HepG2 (cell line): ENCODE results near the gene NOTCH4. TPM values are rescaled to one million over a fixed set of nuclear protein-coding genes. Genes with fewer than 3 reads are reported as not detected.

Source experiments
- ATAD3A ChIP-seq: sonication (generic); formaldehyde crosslinking; IDR thresholded peaks from 2 replicates; pipeline ENCODE4 v1.4.0; 2020; ENCODE audit warnings: missing genetic modification reagents
- FOXO4 ChIP-seq: sonication (generic); formaldehyde crosslinking; conservative IDR thresholded peaks from 2 replicates; pipeline ENCODE4 v1.8.1; 2023; ENCODE audit warnings: missing genetic modification reagents
- KMT2A ChIP-seq: sonication (generic); formaldehyde crosslinking; IDR thresholded peaks from 2 replicates; pipeline ENCODE4 v1.4.0; 2020; ENCODE audit warnings: missing genetic modification reagents
- NPAS2 ChIP-seq: sonication (generic); formaldehyde crosslinking; IDR thresholded peaks from 2 replicates; pipeline ENCODE4 v1.8.0; 2022; ENCODE audit warnings: mild to moderate bottlenecking, missing genetic modification reagents, borderline replicate concordance
- REPIN1 ChIP-seq: sonication (generic); formaldehyde crosslinking; IDR thresholded peaks from 2 replicates; pipeline ENCODE4 v1.8.0; 2022; ENCODE audit warnings: missing genetic modification reagents, low read depth, mild to moderate bottlenecking, borderline replicate concordance
- SMAD9 ChIP-seq: sonication (generic); formaldehyde crosslinking; IDR thresholded peaks from 2 replicates; pipeline ENCODE4 v1.5.1; 2020; ENCODE audit warnings: mild to moderate bottlenecking, missing genetic modification reagents
- TAF1 ChIP-seq: sonication (generic); formaldehyde crosslinking; IDR thresholded peaks from 2 replicates; pipeline ENCODE4 v1.4.0; 2020; ENCODE audit warnings: missing genetic modification reagents
- TRAFD1 ChIP-seq: sonication (generic); formaldehyde crosslinking; IDR thresholded peaks from 2 replicates; pipeline ENCODE4 v1.5.1; 2020; ENCODE audit warnings: missing genetic modification reagents, mild to moderate bottlenecking, borderline replicate concordance
- ZGPAT ChIP-seq: IDR thresholded peaks from 2 replicates; pipeline ENCODE4 v1.6.1; 2016; ENCODE audit warnings: mild to moderate bottlenecking
- ZKSCAN5 ChIP-seq: sonication (generic); formaldehyde crosslinking; IDR thresholded peaks from 2 replicates; pipeline ENCODE4 v1.5.1; 2020; ENCODE audit warnings: mild to moderate bottlenecking, missing genetic modification reagents
- ZNF124 ChIP-seq: sonication (generic); formaldehyde crosslinking; IDR thresholded peaks from 2 replicates; pipeline ENCODE4 v1.4.0; 2020; ENCODE audit warnings: missing genetic modification reagents
- ZNF431 ChIP-seq: sonication (generic); formaldehyde crosslinking; IDR thresholded peaks from 2 replicates; pipeline ENCODE4 v1.9.0; 2022; ENCODE audit warnings: missing genetic modification reagents, low read depth, mild to moderate bottlenecking, borderline replicate concordance
- polyA plus RNA-seq, 8 experiments: library from polyadenylated mRNA; depleted of rRNA in 3 of 8; stranded (reverse) in 7 of 8; unstranded in 1 of 8; fragments of >200 nt; fragmentation: Illumina TruSeq in 4 of 8; extraction: Trizol in 4 of 8; gene quantifications; 2 replicates each; pipeline versions ENCODE4 v1.2.1 to v1.2.3, GENCODE V29; 2011 to 2016; ENCODE audit warnings: low read depth in 4 of 8, missing spikeins in 1 of 8, mixed read lengths in 1 of 8; ENCODE audit not compliant: insufficient read depth in 1 of 8
- total RNA-seq, 5 experiments: library from RNA; depleted of rRNA; stranded (reverse); fragments of >200 nt; fragmentation: Illumina TruSeq; extraction: Trizol; gene quantifications; 2 replicates each; pipeline ENCODE4 v1.2.3, GENCODE V29; 2016; ENCODE audit warnings: low read depth in 1 of 5

Gene NOTCH4
- total and polyA plus RNA-seq, 2 of the 13 experiments (the other 11 are each of a cell fraction or from before 2014, with no cell fraction given), result 0.51 to 0.83 TPM

DNA sequence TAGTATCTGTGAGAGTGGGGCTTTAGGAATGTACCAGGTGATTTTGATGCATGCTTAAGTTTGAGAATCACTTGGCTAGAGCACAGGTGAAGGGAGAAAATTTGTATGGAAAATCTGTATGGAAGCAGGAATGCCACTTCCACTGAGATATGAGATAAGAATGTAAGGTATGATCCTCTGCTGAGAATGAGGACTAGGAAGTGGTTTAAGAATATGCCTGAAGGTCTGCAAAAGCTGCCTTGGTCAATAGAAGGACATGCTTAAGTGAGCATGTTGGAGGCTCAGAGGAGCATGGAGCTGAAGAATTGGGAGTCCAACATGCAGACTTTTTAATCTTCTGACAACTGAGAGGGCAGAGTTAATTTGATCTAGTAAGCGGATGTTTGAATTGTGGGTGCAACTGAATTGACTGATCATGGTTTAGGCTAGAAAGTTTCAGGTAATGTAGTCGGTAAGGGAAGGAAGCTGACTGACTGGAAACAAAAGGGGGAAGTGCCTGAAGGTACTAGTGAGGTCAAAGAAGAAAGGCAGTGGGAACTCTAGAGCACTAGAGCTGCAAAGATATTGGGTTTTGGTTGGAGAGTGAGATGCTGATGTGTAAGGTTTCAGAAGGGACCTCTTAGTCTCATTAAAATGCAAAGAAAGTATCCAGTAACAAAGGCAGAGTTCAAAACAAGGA is 28.6 kb upstream of the NOTCH4 start (continued):
- TF ChIP-seq TRAFD1, result no peak
- no peak for TF ChIP-seq SMAD9 (CRISPR knock-in tag)
- no peak for TF ChIP-seq TAF1 (CRISPR knock-in tag)
- TF ChIP-seq ZNF124, result no peak
- no peak for TF ChIP-seq NPAS2 (CRISPR knock-in tag)
- TF ChIP-seq FOXO4 (CRISPR knock-in tag), result no peak
- TF ChIP-seq KMT2A (CRISPR knock-in tag), result no peak
- TF ChIP-seq ZGPAT (CRISPR knock-in tag), result no peak
- TF ChIP-seq ZKSCAN5, result no peak
- TF ChIP-seq ATAD3A (CRISPR knock-in tag), result no peak
- no peak for TF ChIP-seq REPIN1
- no peak for TF ChIP-seq ZNF431 (CRISPR knock-in tag)
